K562 (cell line): ENCODE measurements around the gene PPP1R13L. TPM values are rescaled to one million over a fixed set of nuclear protein-coding genes. Genes with fewer than 3 reads are reported as not detected.

Source experiments
- CEBPB ChIP-seq: fragments of 450-650 bp; IDR thresholded peaks from 2 replicates; pipeline ENCODE4 v1.6.1; 2016; ENCODE audit warnings: missing genetic modification characterization, missing compliant biosample characterization
- ESRRA ChIP-seq: fragments of 450-650 bp; IDR thresholded peaks from 2 replicates; pipeline ENCODE4 v1.6.1; 2014; ENCODE audit warnings: low read depth, mild to moderate bottlenecking, moderate library complexity, borderline replicate concordance
- GABPB2 ChIP-seq: fragments of 250-450 bp; sonication (Bioruptor Pico); conservative IDR thresholded peaks from 2 replicates; pipeline ENCODE4 v1.5.1; 2021; ENCODE audit warnings: mild to moderate bottlenecking
- NFYB ChIP-seq: IDR thresholded peaks from 2 replicates; pipeline ENCODE4 v1.6.1; 2011; ENCODE audit warnings: mild to moderate bottlenecking, moderate library complexity; ENCODE audit not compliant: insufficient read length; ENCODE audit errors: extremely low read depth
- RHOXF2B ChIP-seq: fragments of 250-450 bp; sonication (Bioruptor Pico); conservative IDR thresholded peaks from 2 replicates; pipeline ENCODE4 v1.5.1; 2021
- SREBF2 ChIP-seq: sonication (generic); formaldehyde crosslinking; IDR thresholded peaks from 2 replicates; pipeline ENCODE4 v1.4.0; 2020; ENCODE audit warnings: mild to moderate bottlenecking, missing genetic modification reagents
- TAF7 ChIP-seq: fragments of 450-650 bp; IDR thresholded peaks from 2 replicates; pipeline ENCODE4 v1.6.1; 2016; ENCODE audit warnings: missing genetic modification characterization, missing compliant biosample characterization
- ZNF586 ChIP-seq: fragments of 450-650 bp; formaldehyde crosslinking; conservative IDR thresholded peaks from 2 replicates; pipeline ENCODE4 v1.4.0; 2020; ENCODE audit warnings: mild to moderate bottlenecking, moderate library complexity
- polyA plus RNA-seq, 8 experiments: library from polyadenylated mRNA; depleted of rRNA in 4 of 8; stranded (reverse) in 5 of 8; unstranded in 3 of 8; fragments of >200 nt; fragmentation: Nextera tagmentation in 2 of 8; fragmentation: Illumina TruSeq in 1 of 8; extraction: Ambion mirVana in 2 of 8; extraction: Trizol in 1 of 8; gene quantifications; 2 replicates each; pipeline versions ENCODE4 v1.2.1 to v1.2.3, GENCODE V29; 2011 to 2014; ENCODE audit warnings: inconsistent platforms in 1 of 8, missing spikeins in 1 of 8
- total RNA-seq, 7 experiments: library from RNA; depleted of rRNA in 6 of 7; stranded (reverse); fragments of >200 nt in 6 of 7; fragmentation: Illumina TruSeq in 2 of 7; extraction: Trizol in 2 of 7; gene quantifications; 2 replicates each; pipeline versions ENCODE4 v1.2.1 to v1.2.3, GENCODE V29; 2011 to 2021; ENCODE audit warnings: low replicate concordance in 1 of 7
- TF ChIP-seq, protein P1 (sequence below), 2 experiments: fragments of 450-650 bp; formaldehyde crosslinking in 1 of 2; IDR thresholded peaks; 2 replicates each; pipeline versions ENCODE4 v1.4.0 to v1.6.1; 2014 to 2020; ENCODE audit warnings: mild to moderate bottlenecking in 2 of 2, borderline replicate concordance in 1 of 2, low read depth in 1 of 2
- TF ChIP-seq, protein P2 (sequence below): sonication (generic); IDR thresholded peaks from 2 replicates; pipeline ENCODE4 v1.6.1; 2016
- TF ChIP-seq, protein P3 (sequence below), 2 experiments: IDR thresholded peaks; 2 replicates each; pipeline ENCODE4 v1.6.1; 2012; ENCODE audit warnings: improper control_type of control experiment in 2 of 2, low read depth in 2 of 2, low read length in 2 of 2, borderline replicate concordance in 1 of 2
- TF ChIP-seq, protein P4 (sequence below), 2 experiments: fragments of 450-650 bp in 1 of 2; IDR thresholded peaks; 2 replicates each; pipeline ENCODE4 v1.6.1; 2011 to 2017; ENCODE audit warnings: low read depth in 2 of 2, antibody characterized with exemption in 1 of 2, borderline replicate concordance in 1 of 2, low read length in 1 of 2, mild to moderate bottlenecking in 1 of 2, mixed read lengths in 1 of 2; ENCODE audit not compliant: control insufficient read depth in 1 of 2

Gene PPP1R13L
- total and polyA plus RNA-seq, 9 of the 15 experiments (the other 6 are each of a cell fraction or from before 2014, with no cell fraction given), result 0.32 to 6.7 (median 2.0) TPM

DNA sequence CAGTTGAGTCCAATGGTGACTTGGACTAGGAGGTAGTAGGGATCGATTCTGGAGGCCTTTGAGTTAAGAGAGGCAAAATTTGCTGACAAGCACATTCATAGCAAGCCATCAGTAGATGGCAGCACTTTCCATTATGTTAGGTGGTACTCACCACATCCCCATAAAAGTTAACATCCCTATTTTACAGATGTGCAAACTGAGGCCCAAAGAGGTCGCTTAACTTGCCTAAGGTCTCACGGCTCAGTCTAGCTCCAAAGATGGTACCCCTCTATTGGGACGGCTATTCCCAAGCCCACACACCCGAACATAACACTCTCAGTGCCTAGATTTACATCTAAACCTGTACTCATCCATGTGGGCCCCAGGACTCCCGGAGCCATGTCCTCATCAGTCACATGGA is 41.4 kb upstream of the PPP1R13L start (continued):
- TF ChIP-seq, protein P1, sequence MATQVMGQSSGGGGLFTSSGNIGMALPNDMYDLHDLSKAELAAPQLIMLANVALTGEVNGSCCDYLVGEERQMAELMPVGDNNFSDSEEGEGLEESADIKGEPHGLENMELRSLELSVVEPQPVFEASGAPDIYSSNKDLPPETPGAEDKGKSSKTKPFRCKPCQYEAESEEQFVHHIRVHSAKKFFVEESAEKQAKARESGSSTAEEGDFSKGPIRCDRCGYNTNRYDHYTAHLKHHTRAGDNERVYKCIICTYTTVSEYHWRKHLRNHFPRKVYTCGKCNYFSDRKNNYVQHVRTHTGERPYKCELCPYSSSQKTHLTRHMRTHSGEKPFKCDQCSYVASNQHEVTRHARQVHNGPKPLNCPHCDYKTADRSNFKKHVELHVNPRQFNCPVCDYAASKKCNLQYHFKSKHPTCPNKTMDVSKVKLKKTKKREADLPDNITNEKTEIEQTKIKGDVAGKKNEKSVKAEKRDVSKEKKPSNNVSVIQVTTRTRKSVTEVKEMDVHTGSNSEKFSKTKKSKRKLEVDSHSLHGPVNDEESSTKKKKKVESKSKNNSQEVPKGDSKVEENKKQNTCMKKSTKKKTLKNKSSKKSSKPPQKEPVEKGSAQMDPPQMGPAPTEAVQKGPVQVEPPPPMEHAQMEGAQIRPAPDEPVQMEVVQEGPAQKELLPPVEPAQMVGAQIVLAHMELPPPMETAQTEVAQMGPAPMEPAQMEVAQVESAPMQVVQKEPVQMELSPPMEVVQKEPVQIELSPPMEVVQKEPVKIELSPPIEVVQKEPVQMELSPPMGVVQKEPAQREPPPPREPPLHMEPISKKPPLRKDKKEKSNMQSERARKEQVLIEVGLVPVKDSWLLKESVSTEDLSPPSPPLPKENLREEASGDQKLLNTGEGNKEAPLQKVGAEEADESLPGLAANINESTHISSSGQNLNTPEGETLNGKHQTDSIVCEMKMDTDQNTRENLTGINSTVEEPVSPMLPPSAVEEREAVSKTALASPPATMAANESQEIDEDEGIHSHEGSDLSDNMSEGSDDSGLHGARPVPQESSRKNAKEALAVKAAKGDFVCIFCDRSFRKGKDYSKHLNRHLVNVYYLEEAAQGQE (IDR thresholded peaks at IDR 0.05; ENCODE audit: borderline replicate concordance), result peak; percentile 58; the same call in 1 of the 2 replicates
- TF ChIP-seq, protein P1 (CRISPR knock-in tag; IDR thresholded peaks at IDR 0.05; ENCODE audit: low read depth), result no peak
- TF ChIP-seq, protein P2, sequence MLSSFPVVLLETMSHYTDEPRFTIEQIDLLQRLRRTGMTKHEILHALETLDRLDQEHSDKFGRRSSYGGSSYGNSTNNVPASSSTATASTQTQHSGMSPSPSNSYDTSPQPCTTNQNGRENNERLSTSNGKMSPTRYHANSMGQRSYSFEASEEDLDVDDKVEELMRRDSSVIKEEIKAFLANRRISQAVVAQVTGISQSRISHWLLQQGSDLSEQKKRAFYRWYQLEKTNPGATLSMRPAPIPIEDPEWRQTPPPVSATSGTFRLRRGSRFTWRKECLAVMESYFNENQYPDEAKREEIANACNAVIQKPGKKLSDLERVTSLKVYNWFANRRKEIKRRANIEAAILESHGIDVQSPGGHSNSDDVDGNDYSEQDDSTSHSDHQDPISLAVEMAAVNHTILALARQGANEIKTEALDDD, result no peak
- TF ChIP-seq, protein P3, sequence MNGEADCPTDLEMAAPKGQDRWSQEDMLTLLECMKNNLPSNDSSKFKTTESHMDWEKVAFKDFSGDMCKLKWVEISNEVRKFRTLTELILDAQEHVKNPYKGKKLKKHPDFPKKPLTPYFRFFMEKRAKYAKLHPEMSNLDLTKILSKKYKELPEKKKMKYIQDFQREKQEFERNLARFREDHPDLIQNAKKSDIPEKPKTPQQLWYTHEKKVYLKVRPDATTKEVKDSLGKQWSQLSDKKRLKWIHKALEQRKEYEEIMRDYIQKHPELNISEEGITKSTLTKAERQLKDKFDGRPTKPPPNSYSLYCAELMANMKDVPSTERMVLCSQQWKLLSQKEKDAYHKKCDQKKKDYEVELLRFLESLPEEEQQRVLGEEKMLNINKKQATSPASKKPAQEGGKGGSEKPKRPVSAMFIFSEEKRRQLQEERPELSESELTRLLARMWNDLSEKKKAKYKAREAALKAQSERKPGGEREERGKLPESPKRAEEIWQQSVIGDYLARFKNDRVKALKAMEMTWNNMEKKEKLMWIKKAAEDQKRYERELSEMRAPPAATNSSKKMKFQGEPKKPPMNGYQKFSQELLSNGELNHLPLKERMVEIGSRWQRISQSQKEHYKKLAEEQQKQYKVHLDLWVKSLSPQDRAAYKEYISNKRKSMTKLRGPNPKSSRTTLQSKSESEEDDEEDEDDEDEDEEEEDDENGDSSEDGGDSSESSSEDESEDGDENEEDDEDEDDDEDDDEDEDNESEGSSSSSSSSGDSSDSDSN (IDR thresholded peaks at IDR 0.05; ENCODE audit: borderline replicate concordance in 1 of 2, low read depth in 2 of 2, low read length in 2 of 2), result no peak
- TF ChIP-seq ESRRA (peak; percentile 87), CEBPB (no peak), ZNF586 (CRISPR knock-in tag) (no peak), NFYB (no peak), SREBF2 (no peak), RHOXF2B (CRISPR knock-in tag) (no peak), TAF7 (tag) (no peak), GABPB2 (no peak)
- TF ChIP-seq, protein P4, sequence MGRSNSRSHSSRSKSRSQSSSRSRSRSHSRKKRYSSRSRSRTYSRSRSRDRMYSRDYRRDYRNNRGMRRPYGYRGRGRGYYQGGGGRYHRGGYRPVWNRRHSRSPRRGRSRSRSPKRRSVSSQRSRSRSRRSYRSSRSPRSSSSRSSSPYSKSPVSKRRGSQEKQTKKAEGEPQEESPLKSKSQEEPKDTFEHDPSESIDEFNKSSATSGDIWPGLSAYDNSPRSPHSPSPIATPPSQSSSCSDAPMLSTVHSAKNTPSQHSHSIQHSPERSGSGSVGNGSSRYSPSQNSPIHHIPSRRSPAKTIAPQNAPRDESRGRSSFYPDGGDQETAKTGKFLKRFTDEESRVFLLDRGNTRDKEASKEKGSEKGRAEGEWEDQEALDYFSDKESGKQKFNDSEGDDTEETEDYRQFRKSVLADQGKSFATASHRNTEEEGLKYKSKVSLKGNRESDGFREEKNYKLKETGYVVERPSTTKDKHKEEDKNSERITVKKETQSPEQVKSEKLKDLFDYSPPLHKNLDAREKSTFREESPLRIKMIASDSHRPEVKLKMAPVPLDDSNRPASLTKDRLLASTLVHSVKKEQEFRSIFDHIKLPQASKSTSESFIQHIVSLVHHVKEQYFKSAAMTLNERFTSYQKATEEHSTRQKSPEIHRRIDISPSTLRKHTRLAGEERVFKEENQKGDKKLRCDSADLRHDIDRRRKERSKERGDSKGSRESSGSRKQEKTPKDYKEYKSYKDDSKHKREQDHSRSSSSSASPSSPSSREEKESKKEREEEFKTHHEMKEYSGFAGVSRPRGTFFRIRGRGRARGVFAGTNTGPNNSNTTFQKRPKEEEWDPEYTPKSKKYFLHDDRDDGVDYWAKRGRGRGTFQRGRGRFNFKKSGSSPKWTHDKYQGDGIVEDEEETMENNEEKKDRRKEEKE (IDR thresholded peaks at IDR 0.05; ENCODE audit: borderline replicate concordance in 1 of 2, control insufficient read depth in 1 of 2, low read depth in 2 of 2, low read length in 1 of 2), result no peak
